Fibroblast of lung (primary cell): ENCODE results near the gene IRAK1BP1.

Source experiments
- EZH2 ChIP-seq: IDR thresholded peaks from 2 replicates; pipeline ENCODE4 v1.5.1; 2012; ENCODE audit warnings: low read length, control low read depth, mild to moderate bottlenecking; ENCODE audit errors: missing control alignments
- TF ChIP-seq, protein P1 (sequence below), 2 donors: IDR thresholded peaks in 1 of 2; conservative IDR thresholded peaks in 1 of 2; 1 replicate in 1 of 2; 2 replicates in 1 of 2; pipeline ENCODE4 v1.5.1; 2011 to 2012; ENCODE audit warnings: low read length in 2 of 2, control low read depth in 1 of 2, inconsistent platforms in 1 of 2, low read depth in 1 of 2, mild to moderate bottlenecking in 1 of 2

DNA sequence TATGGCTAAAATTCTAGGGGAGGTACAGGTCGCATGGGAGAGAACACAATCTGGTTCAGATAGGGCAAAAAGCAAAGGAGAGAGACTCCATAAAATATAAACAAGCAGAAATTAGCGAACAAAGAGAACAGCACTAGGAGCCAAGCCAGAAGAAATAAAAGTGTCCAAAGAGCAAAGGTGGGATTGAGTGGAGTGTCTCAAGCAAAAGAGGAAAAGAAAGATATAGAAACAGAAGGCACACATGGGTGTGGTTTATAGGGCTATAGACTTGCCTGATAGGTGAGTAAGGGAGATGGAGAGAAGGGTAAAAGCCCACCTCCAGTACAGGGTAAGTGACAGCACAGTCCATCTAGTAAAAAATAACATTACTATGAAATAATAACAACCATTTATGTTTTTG, 36.5 kb upstream of the IRAK1BP1 start:
- TF ChIP-seq, protein P1, sequence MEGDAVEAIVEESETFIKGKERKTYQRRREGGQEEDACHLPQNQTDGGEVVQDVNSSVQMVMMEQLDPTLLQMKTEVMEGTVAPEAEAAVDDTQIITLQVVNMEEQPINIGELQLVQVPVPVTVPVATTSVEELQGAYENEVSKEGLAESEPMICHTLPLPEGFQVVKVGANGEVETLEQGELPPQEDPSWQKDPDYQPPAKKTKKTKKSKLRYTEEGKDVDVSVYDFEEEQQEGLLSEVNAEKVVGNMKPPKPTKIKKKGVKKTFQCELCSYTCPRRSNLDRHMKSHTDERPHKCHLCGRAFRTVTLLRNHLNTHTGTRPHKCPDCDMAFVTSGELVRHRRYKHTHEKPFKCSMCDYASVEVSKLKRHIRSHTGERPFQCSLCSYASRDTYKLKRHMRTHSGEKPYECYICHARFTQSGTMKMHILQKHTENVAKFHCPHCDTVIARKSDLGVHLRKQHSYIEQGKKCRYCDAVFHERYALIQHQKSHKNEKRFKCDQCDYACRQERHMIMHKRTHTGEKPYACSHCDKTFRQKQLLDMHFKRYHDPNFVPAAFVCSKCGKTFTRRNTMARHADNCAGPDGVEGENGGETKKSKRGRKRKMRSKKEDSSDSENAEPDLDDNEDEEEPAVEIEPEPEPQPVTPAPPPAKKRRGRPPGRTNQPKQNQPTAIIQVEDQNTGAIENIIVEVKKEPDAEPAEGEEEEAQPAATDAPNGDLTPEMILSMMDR (conservative IDR thresholded peaks at IDR 0.05 in 1 of 2, IDR thresholded peaks at IDR 0.05 in 1 of 2; ENCODE audit: low read depth in 1 of 2, low read length in 2 of 2) = no peak
- no peak for TF ChIP-seq EZH2
